Activated T-cell treated with anti-CD3 and anti-CD28 coated beads, Interleukin-2, amount 50 U/mL, for 24 hours (primary cell): ENCODE data around the gene CIAO2A.

Experiments
- DNase-seq: peaks from one replicate; pipeline ENCODE4 v3.0.0-alpha.2; 2020
- H3K27ac Mint-ChIP-seq: 2 replicates; pipeline ENCODE4 v1.8.0; 2020; ENCODE audit warnings: mild to moderate bottlenecking, mixed read lengths
- H3K27me3 Mint-ChIP-seq: 2 replicates; pipeline ENCODE4 v1.8.0; 2020; ENCODE audit warnings: mixed read lengths
- H3K36me3 Mint-ChIP-seq: 2 replicates; pipeline ENCODE4 v1.8.0; 2020; ENCODE audit warnings: low read depth, mixed read lengths
- H3K4me1 Mint-ChIP-seq: 2 replicates; pipeline ENCODE4 v1.8.0; 2020; ENCODE audit warnings: low read depth, mixed read lengths
- H3K4me3 Mint-ChIP-seq: 2 replicates; pipeline ENCODE4 v1.8.0; 2020; ENCODE audit warnings: mild to moderate bottlenecking, moderate library complexity, mixed read lengths
- H3K9me3 Mint-ChIP-seq: 2 replicates; pipeline ENCODE4 v1.8.0; 2020; ENCODE audit warnings: mixed read lengths

CIAO2A gene

GRCh38 chr15:64046421-64047153 lies 47.1 kb downstream of the CIAO2A start, which contains the start of gene DAPK2:
DAPK2 (minus strand) TSS chr15:64046485; CDS start chr15:64040261, 6,224 bp downstream.
- Mint-ChIP-seq H3K9me3 (no peaks in the 10 kb centered on the region), H3K36me3 (no peaks in the 10 kb centered on the region), H3K4me3 (peak within 1 kb of the TSS; percentile 72), H3K27ac (peak within 1 kb of the TSS; percentile 65), H3K4me1 (peaks cover 6% of the 10 kb centered on the region), H3K27me3 (peaks cover 32% of the 10 kb centered on the region)
- DNase-seq = peak; percentile 83

GRCh38 chr15:64045774-64046420 lies 47.7 kb downstream of the CIAO2A start:
- peaks cover 6% of the 10 kb centered on the region for H3K4me1 Mint-ChIP-seq
- no peak overlapping the region for H3K27ac Mint-ChIP-seq
- no peak for DNase-seq
- H3K4me3 Mint-ChIP-seq = peak overlapping the region; percentile 65
- H3K27me3 Mint-ChIP-seq = peaks cover 32% of the 10 kb centered on the region
- H3K36me3 Mint-ChIP-seq = no peaks in the 10 kb centered on the region
- H3K9me3 Mint-ChIP-seq = no peaks in the 10 kb centered on the region

- no peaks in the 10 kb centered on the region for H3K9me3 Mint-ChIP-seq
- H3K27ac Mint-ChIP-seq = no peak overlapping the region
- H3K36me3 Mint-ChIP-seq = no peaks in the 10 kb centered on the region
- no peak overlapping the region for H3K4me3 Mint-ChIP-seq
- H3K4me1 Mint-ChIP-seq = peaks cover 6% of the 10 kb centered on the region
- no peak for DNase-seq
- peaks cover 32% of the 10 kb centered on the region for H3K27me3 Mint-ChIP-seq
These were observed 48.6 kb downstream of the CIAO2A start for GRCh38 chr15:64045101-64045435.

GRCh38 chr15:64044300-64045100 lies 49.1 kb downstream of the CIAO2A start:
- peaks cover 6% of the 10 kb centered on the region for H3K4me1 Mint-ChIP-seq
- H3K9me3 Mint-ChIP-seq = no peaks in the 10 kb centered on the region
- DNase-seq = no peak
- no peaks in the 10 kb centered on the region for H3K36me3 Mint-ChIP-seq
- no peak overlapping the region for H3K27ac Mint-ChIP-seq
- H3K4me3 Mint-ChIP-seq = no peak overlapping the region
- peaks cover 32% of the 10 kb centered on the region for H3K27me3 Mint-ChIP-seq

- H3K4me3 Mint-ChIP-seq = no peak overlapping the region
- no peak overlapping the region for H3K27ac Mint-ChIP-seq
These were observed 54.6 kb downstream of the CIAO2A start for GRCh38 chr15:64038878-64039610.

DNA sequence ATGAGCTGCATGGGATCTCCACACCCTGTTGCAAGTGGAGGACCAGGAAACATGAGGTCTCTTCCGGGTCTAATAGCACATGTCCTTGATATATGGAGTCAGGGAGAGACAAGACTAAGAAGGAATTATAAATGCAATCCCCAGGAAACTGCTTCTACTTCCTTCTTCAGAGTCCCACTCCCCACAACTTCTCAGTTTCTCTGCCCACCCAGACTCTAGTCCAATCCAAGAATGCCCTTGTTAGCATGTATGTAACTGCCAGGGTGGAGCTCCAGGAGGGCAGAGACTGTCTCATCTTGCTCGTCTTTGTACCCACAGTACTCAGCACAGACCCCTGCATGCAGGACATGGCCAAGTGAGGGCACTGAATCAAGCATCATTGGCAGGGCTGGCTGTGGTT lies 55.7 kb downstream of the CIAO2A start:
- Mint-ChIP-seq H3K36me3 (no peaks in the 10 kb centered on the region), H3K4me3 (no peak overlapping the region), H3K9me3 (no peaks in the 10 kb centered on the region), H3K27me3 (no peaks in the 10 kb centered on the region), H3K4me1 (no peaks in the 10 kb centered on the region), H3K27ac (no peak overlapping the region)
- DNase-seq = no peak

More at GRCh38 chr15:64038878-64039610, 54.6 kb downstream of the CIAO2A start:
- Mint-ChIP-seq H3K9me3 (no peaks in the 10 kb centered on the region), H3K36me3 (no peaks in the 10 kb centered on the region), H3K4me1 (no peaks in the 10 kb centered on the region), H3K27me3 (no peaks in the 10 kb centered on the region)
- DNase-seq = no peak

- no peak for DNase-seq
- Mint-ChIP-seq H3K27ac (no peak overlapping the region), H3K4me1 (peaks cover 3% of the 10 kb centered on the region), H3K36me3 (no peaks in the 10 kb centered on the region), H3K4me3 (no peak overlapping the region), H3K27me3 (no peaks in the 10 kb centered on the region), H3K9me3 (no peaks in the 10 kb centered on the region)
These were observed 56.5 kb downstream of the CIAO2A start for GRCh38 chr15:64037116-64037515.

DNA sequence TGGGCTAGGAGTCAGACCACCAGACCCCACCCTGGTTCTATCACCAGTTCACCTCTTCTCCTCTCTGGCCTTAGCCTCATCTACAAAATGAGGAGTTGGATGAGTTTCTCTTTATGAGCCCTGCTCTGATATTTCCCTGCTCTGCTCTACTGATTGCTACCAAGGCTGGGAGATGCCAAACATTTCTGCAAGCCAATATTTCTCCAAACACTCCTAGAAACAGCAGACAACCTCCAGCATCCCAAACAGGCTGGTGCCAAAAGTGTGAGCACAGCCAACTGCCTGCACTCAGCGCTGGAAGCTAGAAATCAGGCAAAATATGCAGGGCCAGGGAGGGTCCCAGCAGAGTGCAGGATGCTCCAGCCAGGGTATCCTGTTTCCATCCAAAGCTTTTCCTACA lies 58.1 kb downstream of the CIAO2A start:
- no peaks in the 10 kb centered on the region for H3K36me3 Mint-ChIP-seq
- no peaks in the 10 kb centered on the region for H3K9me3 Mint-ChIP-seq
- DNase-seq = no peak
- H3K4me3 Mint-ChIP-seq = no peak overlapping the region
- peaks cover 8% of the 10 kb centered on the region for H3K4me1 Mint-ChIP-seq
- no peaks in the 10 kb centered on the region for H3K27me3 Mint-ChIP-seq
- H3K27ac Mint-ChIP-seq = no peak overlapping the region

- Mint-ChIP-seq H3K4me3 (no peak overlapping the region), H3K36me3 (no peaks in the 10 kb centered on the region), H3K4me1 (peaks cover 16% of the 10 kb centered on the region), H3K9me3 (no peaks in the 10 kb centered on the region), H3K27me3 (no peaks in the 10 kb centered on the region), H3K27ac (no peak overlapping the region)
- DNase-seq = no peak
These were observed 59.1 kb downstream of the CIAO2A start for GRCh38 chr15:64034519-64034918.

GRCh38 chr15:64032329-64032728 lies 61.3 kb downstream of the CIAO2A start:
- Mint-ChIP-seq H3K27ac (peak overlapping the region; percentile 30), H3K4me3 (no peak overlapping the region), H3K4me1 (peaks cover 32% of the 10 kb centered on the region)

DNA sequence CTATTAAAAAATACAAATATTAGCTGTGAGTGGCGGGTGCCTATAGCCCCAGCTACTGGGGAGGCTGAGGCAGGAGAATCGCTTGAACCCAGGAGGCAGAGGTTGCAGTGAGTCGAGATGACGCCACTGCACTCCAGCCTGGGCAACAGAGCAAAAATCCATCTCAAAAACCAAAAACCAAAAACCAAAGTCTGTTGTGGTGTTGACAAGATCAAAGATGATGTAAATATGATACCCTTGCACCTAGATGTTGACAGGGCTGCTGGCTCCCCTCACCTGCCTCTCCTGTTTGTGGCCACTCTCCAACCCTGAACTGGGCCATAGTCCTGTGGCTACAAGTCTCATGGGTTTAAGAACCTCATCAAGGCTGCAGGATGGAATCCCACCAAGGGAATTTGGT lies 63.5 kb downstream of the CIAO2A start:
- DNase-seq = no peak
- H3K9me3 Mint-ChIP-seq = no peaks in the 10 kb centered on the region
- H3K27me3 Mint-ChIP-seq = no peaks in the 10 kb centered on the region
- H3K4me1 Mint-ChIP-seq = peaks cover 32% of the 10 kb centered on the region
- H3K4me3 Mint-ChIP-seq = no peak overlapping the region
- no peak overlapping the region for H3K27ac Mint-ChIP-seq
- no peaks in the 10 kb centered on the region for H3K36me3 Mint-ChIP-seq

More at GRCh38 chr15:64032329-64032728, 61.3 kb downstream of the CIAO2A start:
- no peaks in the 10 kb centered on the region for H3K9me3 Mint-ChIP-seq
- no peaks in the 10 kb centered on the region for H3K27me3 Mint-ChIP-seq
- no peaks in the 10 kb centered on the region for H3K36me3 Mint-ChIP-seq
- no peak for DNase-seq

GRCh38 chr15:64029633-64030032 lies 64.0 kb downstream of the CIAO2A start:
- no peak overlapping the region for H3K4me3 Mint-ChIP-seq

DNA sequence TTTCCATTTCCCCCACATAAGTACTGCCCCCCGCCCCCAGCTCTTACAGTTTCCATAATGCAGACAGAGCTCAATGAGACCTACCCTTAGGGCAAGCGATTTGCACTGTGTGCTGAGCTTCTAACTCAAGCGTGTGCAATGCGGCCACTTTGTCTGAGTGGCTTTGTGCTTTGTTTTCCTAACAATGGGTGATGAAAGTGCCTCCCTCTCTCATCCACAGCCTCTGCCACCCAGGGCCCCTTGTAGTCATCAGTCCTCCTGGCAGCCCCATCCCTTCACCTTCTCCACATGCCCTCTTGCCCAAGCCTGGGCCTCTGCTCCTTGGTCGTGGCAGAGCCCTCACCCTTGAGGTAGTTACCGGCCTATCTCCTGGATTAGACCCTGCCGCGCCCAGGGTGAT lies 64.5 kb downstream of the CIAO2A start:
- no peaks in the 10 kb centered on the region for H3K9me3 Mint-ChIP-seq
- no peaks in the 10 kb centered on the region for H3K36me3 Mint-ChIP-seq
- no peak overlapping the region for H3K27ac Mint-ChIP-seq
- H3K27me3 Mint-ChIP-seq = no peaks in the 10 kb centered on the region
- DNase-seq = no peak
- no peak overlapping the region for H3K4me3 Mint-ChIP-seq
- H3K4me1 Mint-ChIP-seq = peaks cover 32% of the 10 kb centered on the region

More at GRCh38 chr15:64029633-64030032, 64.0 kb downstream of the CIAO2A start:
- Mint-ChIP-seq H3K4me1 (peaks cover 32% of the 10 kb centered on the region), H3K27ac (no peak overlapping the region), H3K27me3 (no peaks in the 10 kb centered on the region), H3K36me3 (no peaks in the 10 kb centered on the region), H3K9me3 (no peaks in the 10 kb centered on the region)
- DNase-seq = no peak

- Mint-ChIP-seq H3K36me3 (no peaks in the 10 kb centered on the region), H3K4me1 (peaks cover 24% of the 10 kb centered on the region), H3K4me3 (no peak overlapping the region), H3K27me3 (no peaks in the 10 kb centered on the region), H3K27ac (no peak overlapping the region), H3K9me3 (no peaks in the 10 kb centered on the region)
- DNase-seq = no peak
These were observed 67.0 kb downstream of the CIAO2A start for GRCh38 chr15:64026591-64026990.
